C4-2B (cell line): ENCODE results near the gene VCPKMT.

Source experiments
- H3K27ac ChIP-seq: fragments of 450-650 bp; 2 replicates; pipeline ENCODE4 v1.5.1; 2017
- ZFX ChIP-seq: fragments of 450-650 bp; IDR thresholded peaks from 2 replicates; pipeline ENCODE4 v1.6.1; 2017
- TF ChIP-seq, protein P1 (sequence below): fragments of 450-650 bp; conservative IDR thresholded peaks from 2 replicates; pipeline ENCODE4 v1.5.1; 2017; ENCODE audit warnings: mild to moderate bottlenecking

The VCPKMT gene

DNA sequence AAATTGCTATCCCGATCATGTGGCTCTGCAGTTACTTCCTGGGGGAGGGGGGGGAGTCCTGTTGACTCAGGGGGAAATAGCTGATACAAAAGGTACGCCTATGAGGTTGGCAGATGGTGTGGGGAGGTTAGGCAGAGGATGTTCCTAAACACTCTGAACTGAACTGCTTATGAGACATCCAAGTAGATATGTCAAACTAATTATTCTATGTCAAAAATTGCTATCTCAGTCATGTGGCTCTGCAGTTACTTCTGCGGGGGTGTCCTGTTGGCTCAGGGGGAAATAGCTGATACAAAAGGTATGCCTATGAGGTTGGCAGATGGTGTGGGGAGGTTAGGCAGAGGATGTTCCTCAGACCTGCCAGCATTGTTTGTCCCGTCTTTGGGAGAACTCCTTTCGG, 5.1 kb upstream of the VCPKMT start:
- TF ChIP-seq ZFX = no peak
- TF ChIP-seq, protein P1, sequence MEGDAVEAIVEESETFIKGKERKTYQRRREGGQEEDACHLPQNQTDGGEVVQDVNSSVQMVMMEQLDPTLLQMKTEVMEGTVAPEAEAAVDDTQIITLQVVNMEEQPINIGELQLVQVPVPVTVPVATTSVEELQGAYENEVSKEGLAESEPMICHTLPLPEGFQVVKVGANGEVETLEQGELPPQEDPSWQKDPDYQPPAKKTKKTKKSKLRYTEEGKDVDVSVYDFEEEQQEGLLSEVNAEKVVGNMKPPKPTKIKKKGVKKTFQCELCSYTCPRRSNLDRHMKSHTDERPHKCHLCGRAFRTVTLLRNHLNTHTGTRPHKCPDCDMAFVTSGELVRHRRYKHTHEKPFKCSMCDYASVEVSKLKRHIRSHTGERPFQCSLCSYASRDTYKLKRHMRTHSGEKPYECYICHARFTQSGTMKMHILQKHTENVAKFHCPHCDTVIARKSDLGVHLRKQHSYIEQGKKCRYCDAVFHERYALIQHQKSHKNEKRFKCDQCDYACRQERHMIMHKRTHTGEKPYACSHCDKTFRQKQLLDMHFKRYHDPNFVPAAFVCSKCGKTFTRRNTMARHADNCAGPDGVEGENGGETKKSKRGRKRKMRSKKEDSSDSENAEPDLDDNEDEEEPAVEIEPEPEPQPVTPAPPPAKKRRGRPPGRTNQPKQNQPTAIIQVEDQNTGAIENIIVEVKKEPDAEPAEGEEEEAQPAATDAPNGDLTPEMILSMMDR = no peak
- H3K27ac ChIP-seq = no peak overlapping the region

DNA sequence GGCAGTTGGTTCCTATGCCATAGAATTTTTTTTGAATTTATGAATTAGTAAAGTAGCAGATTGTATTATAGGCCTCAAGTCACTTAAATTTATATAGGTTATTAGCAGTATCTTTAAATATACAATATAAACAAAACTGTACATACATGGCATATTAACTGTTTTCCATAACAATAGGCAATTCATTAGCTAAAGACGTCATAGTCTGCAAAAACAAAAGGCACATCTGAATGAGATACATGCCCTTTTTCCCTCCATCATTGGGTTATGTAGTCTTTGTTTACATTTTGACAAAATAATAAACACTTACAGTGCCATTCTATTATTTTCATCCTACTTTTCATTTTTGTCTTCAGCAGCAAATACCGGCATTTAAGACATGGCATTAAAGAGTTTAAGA, 1.1 kb upstream of the VCPKMT start:
- no peak overlapping the region for H3K27ac ChIP-seq
- TF ChIP-seq, protein P1 = no peak
- no peak for TF ChIP-seq ZFX

DNA sequence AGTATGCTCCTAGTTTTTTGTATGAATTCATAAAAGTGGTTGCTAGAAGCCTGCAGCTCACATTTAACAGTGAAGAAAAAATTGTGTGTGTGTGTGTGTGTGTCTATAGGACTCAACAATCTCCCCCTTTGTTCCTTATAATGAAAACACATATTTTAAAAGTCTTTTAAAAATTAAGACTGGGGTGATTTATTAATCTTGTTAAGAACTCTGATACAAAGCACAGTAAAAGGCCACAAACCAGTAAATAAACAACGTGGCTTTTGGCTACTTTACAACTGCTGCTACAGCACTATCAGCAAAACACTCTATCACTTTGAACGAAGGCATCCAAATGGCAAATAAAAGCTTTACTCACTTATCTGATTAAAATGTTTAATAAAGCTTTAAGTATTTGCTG, 594 bp upstream of the VCPKMT start:
- TF ChIP-seq, protein P1 = no peak
- no peak for TF ChIP-seq ZFX
- peak overlapping the region; percentile 73 for H3K27ac ChIP-seq

DNA sequence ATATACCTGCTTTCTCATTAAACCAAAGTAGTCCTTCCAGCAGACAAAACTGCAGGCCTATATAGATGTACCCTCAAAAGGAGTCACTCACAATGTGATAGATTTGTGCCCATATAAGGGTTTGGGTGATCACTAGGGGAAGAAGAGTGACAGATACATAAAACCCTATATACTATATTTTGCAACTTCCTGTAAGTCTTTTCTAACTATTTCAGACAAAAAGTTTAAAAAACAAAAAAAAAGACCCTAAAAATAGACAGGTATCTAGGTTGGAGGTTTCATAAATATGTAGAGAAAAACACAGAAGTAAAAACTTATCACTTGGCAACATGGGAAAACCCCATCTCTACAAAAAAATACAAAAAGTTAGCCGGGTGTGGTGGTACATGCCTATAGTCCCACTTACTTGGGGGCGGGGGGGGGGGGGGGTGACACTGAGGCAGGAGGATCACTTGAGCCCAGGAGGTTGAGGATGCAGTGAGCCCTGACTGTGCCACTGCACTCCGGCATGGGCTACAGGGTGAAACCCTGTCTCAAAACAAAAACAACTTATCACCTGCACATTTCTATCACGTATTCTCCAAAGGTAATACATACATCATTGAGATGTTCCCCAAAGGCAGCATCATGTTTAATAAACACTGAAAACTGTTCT, 2.9 kb downstream of the VCPKMT start:
- TF ChIP-seq, protein P1 = no peak
- TF ChIP-seq ZFX = no peak
- no peak overlapping the region for H3K27ac ChIP-seq

DNA sequence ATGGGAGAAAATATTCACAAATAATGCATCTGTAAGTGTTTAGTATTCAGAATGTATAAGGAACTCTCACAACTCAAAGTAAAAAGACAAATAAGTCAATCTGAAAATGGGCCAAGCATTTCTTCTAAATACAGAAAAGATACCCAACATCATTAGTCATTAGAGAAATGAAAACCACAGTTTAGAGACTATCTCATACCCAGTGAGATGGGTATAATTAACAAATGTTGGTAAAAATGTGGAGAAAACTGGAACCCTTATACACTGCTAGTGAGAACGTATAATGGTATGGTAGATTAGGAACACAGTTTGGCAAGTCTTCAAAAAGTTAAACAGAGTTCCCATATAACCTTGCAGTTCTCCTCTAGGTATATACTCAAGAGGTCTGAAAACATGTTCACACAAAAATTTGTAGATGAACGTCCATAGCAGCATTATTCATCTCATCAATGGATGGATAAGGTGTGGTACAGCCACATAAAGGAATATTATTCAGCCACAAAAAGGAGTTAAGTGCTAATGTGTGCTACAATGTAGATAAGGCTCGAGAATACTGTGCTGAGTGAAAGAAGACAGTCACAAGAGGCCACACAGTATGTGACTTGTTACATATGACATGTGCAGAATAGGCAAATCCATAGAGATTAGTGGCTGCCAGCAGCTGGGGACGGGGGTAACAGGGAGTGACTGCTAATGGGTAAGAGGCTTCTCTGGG, 5.9 kb downstream of the VCPKMT start:
- H3K27ac ChIP-seq = no peak overlapping the region
- TF ChIP-seq, protein P1 = no peak
- TF ChIP-seq ZFX = no peak

DNA sequence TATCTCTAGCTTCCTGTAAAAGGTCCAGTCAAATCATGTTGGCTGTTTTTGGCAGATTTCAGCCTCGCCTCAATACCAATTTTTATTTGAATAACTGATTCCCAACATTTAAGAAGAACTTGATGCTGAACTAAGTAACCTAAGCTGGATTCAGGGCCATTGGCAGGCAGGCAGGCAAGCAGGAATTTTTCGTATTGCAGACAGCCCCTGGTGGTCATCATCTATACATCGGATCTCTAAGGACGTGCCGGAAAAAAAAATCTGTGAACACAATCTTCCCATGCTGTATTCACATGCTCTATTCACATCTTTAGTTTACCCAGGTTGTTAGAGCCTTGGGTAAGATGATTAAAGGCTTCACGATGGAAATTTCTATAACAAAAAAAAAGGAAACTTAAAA, 7.0 kb downstream of the VCPKMT start:
- TF ChIP-seq ZFX = no peak
- TF ChIP-seq, protein P1 = no peak; the same call in 1 of the 2 replicates

DNA sequence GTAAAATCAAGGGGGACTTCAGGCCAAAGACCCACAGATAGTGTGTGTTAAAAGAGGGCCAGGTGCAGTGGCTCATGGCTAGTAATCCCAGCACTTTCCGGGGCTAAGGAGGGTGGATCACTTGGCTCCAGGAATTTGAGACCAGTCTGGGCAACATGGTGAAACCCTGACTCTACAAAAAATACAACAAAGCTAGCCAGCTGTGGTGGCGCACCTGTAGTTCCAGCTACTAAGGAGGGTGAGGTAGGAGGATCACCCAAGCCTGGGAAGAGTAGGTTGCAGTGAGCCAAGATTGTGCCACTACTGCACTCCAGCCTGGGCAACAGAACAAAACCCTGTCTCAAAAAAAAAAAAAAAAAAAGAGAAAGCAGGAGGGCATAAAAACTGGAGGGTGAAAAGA, 8.5 kb downstream of the VCPKMT start:
- no peak overlapping the region for H3K27ac ChIP-seq
- TF ChIP-seq, protein P1 = no peak
- no peak for TF ChIP-seq ZFX

More for the DNA sequence above, 7.0 kb downstream of the VCPKMT start:
- H3K27ac ChIP-seq = no peak overlapping the region
